Ascending aorta (tissue), 2 donors: ENCODE measurements around the gene ARMCX6. TPM values are rescaled to one million over a fixed set of nuclear protein-coding genes. Genes with fewer than 3 reads are reported as not detected.

Experiments
- DNase-seq, 2 donors: peaks; one replicate each; pipeline ENCODE4 v3.0.0-alpha.2; 2019; ENCODE audit warnings: low spot score in 2 of 2
- H3K27ac ChIP-seq, 2 donors: fragments of 200-600 bp; sonication (generic); one replicate each; pipeline ENCODE4 v1.5.1; 2016 to 2017; ENCODE audit warnings: mild to moderate bottlenecking in 1 of 2
- H3K27me3 ChIP-seq: fragments of 200-600 bp; sonication (generic); one replicate; pipeline ENCODE4 v1.5.1; 2017
- H3K36me3 ChIP-seq, 2 donors: fragments of 200-600 bp; sonication (generic); one replicate each; pipeline ENCODE4 v1.5.1; 2016
- H3K4me1 ChIP-seq, 2 donors: fragments of 200-600 bp; sonication (generic); one replicate each; pipeline ENCODE4 v1.5.1; 2016 to 2017; ENCODE audit warnings: mild to moderate bottlenecking in 1 of 2
- H3K4me3 ChIP-seq, 2 donors: fragments of 200-600 bp; sonication (generic); one replicate each; pipeline ENCODE4 v1.5.1; 2016 to 2017; ENCODE audit warnings: mild to moderate bottlenecking in 1 of 2
- H3K9me3 ChIP-seq, 2 donors: fragments of 200-600 bp; sonication (generic); one replicate each; pipeline ENCODE4 v1.5.1; 2016
- intact Hi-C: fragments of 100-400 bp; cut with DNase I; formaldehyde crosslinking; loops from one replicate; pipeline ENCODE4 v1.15.1; 2023
- total RNA-seq: library from RNA; depleted of rRNA; stranded (reverse); fragments of >200 nt; gene quantifications from one replicate; pipeline ENCODE4 v1.1.0, GENCODE V29; 2016
- TF ChIP-seq, protein P1 (sequence below), 3 experiments: fragments of 200-600 bp in 2 of 3; fragments of 450-650 bp in 1 of 3; sonication (generic) in 2 of 3; IDR thresholded peaks; one replicate each; pipeline ENCODE4 v1.5.1; 2016 to 2019; ENCODE audit warnings: antibody characterized with exemption in 3 of 3, mild to moderate bottlenecking in 1 of 3, moderate library complexity in 1 of 3

The ARMCX6 gene
- 9.4 TPM for total RNA-seq

DNA sequence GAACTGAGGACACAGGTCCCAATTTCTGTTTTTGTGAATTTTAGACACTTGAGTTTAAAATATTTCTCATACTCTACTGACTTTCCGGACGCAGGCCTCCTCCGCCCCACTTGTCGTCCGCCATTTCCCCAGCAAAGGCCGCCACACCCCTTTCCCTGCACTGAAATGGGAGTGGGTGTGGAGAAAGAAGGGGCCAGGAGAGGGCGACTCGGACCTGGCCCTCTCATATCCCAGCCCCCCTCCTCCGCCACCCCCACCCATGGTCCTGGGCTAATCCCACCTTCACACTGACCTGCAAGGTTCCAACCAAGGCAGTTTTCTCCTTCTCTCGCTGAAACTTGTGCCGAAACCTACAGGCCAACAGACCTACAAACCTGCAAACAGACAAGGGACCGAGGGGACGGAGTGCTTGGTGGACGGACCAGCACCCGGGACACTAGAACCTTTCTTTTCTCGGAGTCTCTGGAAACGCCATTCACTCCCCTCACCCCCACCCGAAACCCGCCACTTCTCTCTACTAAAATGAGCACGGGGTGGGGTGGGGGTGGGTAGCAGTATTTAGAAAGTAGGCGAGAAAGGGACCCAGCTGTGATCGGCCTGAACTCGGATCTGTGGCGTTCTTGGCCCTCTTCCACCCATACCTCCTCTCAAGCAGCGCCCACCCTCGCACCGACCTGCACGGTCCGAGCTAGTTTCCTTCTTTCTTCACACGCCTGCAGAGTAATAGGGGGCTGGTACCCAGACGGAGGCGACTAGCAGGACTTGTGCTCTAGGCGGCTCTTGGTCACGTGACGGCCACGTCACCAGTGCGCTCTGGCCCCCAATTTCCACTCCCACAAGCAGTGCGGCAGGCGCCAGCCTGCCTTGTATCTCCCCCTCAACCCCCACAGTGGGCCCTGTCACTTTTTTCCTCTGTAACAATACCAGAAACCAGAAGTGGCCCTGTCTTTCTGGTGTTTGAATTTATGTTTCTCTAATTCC, at the start of gene ARMCX6:
Gene ARMCX6, minus strand, starts transcription at position 790 of the 981 bp plus-strand sequence. CDS start 1,380 bp downstream, outside the sequence.
- no peaks in the 10 kb centered on the region for H3K27me3 ChIP-seq
- no peaks in the 10 kb centered on the region for H3K36me3 ChIP-seq
- TF ChIP-seq, protein P1, sequence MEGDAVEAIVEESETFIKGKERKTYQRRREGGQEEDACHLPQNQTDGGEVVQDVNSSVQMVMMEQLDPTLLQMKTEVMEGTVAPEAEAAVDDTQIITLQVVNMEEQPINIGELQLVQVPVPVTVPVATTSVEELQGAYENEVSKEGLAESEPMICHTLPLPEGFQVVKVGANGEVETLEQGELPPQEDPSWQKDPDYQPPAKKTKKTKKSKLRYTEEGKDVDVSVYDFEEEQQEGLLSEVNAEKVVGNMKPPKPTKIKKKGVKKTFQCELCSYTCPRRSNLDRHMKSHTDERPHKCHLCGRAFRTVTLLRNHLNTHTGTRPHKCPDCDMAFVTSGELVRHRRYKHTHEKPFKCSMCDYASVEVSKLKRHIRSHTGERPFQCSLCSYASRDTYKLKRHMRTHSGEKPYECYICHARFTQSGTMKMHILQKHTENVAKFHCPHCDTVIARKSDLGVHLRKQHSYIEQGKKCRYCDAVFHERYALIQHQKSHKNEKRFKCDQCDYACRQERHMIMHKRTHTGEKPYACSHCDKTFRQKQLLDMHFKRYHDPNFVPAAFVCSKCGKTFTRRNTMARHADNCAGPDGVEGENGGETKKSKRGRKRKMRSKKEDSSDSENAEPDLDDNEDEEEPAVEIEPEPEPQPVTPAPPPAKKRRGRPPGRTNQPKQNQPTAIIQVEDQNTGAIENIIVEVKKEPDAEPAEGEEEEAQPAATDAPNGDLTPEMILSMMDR (IDR thresholded peaks at IDR 0.05) = peak in 2 of 3 experiments; percentile 12 to 54
- no peaks in the 10 kb centered on the region for H3K4me1 ChIP-seq
- peak within 1 kb of the TSS; percentile 61 to 62 for H3K27ac ChIP-seq
- peak; percentile 54 to 88 for DNase-seq
- H3K4me3 ChIP-seq = peak within 1 kb of the TSS; percentile 64 to 69
- no peaks in the 10 kb centered on the region for H3K9me3 ChIP-seq
- intact Hi-C loops = no loop called here

DNA sequence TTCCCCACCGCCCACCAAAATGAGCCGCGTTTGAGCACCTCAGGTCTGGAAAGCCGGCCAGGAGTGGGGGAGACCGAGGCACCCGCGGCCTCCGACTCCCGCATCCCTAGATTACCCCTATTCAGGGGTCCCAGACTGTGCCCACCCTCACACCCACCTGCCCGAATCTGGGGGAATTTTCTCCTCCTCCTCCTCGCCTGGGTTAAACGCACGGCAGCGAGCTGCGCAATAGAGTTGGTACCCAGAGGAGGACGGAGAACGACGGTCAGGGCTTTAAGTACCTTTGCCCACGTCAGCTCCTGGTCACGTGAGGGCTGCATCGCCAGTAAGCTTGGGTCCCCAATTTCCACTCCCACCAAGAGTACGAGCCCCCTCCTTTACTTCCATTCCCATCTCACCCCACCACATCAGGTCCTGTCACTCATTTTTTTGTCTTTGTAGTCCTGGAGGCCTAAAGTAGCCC, 41.8 kb upstream of the ARMCX6 start, which contains the start of gene ARMCX2:
Gene ARMCX2, minus strand, starts transcription at position 250 of the 463 bp plus-strand sequence. CDS start 2,262 bp downstream, outside the sequence.
- peak in 1 of 2 donors; percentile 79 for DNase-seq
- Histone ChIP-seq H3K9me3 (no peaks in the 10 kb centered on the region), H3K36me3 (peaks cover 0 to 11% of the 10 kb centered on the region in 2 donors), H3K4me1 (peaks cover 0 to 3% of the 10 kb centered on the region in 2 donors), H3K27ac (peak within 1 kb of the TSS; percentile 80 to 88), H3K4me3 (peak within 1 kb of the TSS; percentile 64 to 66), H3K27me3 (no peaks in the 10 kb centered on the region)
- intact Hi-C loops = no loop called here
- TF ChIP-seq, protein P1 (IDR thresholded peaks at IDR 0.05) = no peak

DNA sequence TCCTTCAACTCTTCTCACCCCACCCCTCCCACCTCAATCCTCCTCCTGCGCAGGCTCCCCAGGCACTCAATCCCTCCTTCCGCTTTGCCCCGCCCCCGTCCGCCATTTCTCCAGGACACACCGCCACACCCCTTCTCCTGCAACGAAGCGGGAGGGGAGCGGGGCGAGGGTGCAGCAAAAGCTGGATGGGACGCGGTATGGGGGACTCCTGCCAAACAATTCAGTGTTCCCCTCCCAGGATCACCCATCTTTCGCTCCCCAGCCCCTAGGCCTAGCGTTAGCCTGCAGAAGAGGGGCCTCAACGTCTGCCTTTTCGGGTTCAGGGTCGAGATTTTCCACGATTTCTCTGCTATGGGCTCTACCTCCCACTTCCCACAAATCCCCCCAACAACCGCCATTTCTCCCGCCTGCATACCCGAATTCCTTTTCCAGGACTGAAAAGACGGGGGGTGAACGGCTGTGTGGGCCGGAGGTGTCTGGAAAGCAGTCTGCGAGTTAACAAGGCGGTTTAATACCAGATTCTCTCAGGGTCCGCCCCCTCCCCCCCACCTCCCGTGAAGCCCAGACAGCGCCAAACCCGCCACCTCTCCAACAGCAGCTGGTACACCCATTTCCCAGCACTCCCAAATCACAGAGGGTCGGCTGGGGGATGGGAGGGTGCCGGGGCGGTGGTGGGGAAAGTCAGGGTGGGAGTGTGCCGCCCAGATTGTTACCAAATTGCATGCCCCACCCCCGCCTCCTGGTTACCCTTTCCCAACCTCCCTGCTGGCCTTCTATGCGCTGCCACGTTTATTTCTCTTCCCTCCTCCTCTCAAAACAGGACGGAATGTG, 41.1 kb upstream of the ARMCX6 start:
- peak overlapping the region; percentile 64 to 66 for H3K4me3 ChIP-seq
- H3K27ac ChIP-seq = peak overlapping the region; percentile 80 to 88
- intact Hi-C loops = no loop called here
- peak in 1 of 2 donors; percentile 78 for DNase-seq
- H3K36me3 ChIP-seq = peaks cover 0 to 11% of the 10 kb centered on the region in 2 donors
- H3K27me3 ChIP-seq = no peaks in the 10 kb centered on the region
- H3K9me3 ChIP-seq = no peaks in the 10 kb centered on the region
- H3K4me1 ChIP-seq = peaks cover 0 to 3% of the 10 kb centered on the region in 2 donors
- TF ChIP-seq, protein P1 (IDR thresholded peaks at IDR 0.05) = no peak

DNA sequence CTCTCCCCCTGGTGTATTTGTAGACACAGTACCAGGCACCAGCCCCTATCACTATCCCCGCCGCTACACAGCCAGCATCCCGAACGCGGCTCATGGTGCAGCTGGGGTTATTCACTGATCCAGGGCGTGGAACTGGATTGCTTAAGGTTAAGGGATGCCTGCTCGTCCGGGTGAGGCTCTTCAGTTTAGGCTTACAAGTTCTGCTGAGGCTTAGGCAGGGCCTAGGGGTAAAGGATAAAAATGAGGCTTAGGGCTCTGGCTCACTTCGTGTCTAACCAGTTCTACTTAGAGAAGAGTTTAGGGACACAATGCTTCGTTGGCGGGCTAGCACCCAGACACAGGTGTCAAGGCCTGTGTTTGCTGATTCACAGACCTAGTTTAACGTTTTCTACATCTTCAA, 39.7 kb upstream of the ARMCX6 start:
- Histone ChIP-seq H3K9me3 (no peaks in the 10 kb centered on the region), H3K27me3 (no peaks in the 10 kb centered on the region), H3K27ac (no peak overlapping the region), H3K4me3 (no peak overlapping the region), H3K4me1 (peaks cover 0 to 3% of the 10 kb centered on the region in 2 donors), H3K36me3 (peaks cover 0 to 11% of the 10 kb centered on the region in 2 donors)
- DNase-seq = no peak
- intact Hi-C loops = no loop called here
- TF ChIP-seq, protein P1 (IDR thresholded peaks at IDR 0.05) = no peak

DNA sequence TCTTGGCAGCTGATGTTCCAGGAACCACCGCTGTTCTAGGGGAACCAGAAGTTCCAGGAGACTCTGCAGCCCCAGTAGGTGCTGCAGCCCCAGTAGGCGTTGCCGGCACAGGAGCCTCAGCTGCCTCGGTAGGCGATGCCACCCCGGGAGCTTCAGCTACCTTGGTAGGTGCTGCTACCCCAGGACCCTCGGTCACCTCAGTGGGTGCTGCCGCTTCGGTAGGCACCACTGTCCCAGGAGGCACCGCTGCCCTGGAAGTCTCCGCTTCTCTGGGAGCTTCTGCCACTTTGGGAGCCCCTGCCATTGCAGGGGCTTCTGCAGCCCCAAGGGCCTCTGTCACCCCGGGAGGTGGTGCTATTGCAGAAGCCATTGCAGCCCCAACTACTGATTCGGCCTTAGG, 39.0 kb upstream of the ARMCX6 start:
- H3K36me3 ChIP-seq = peaks cover 0 to 11% of the 10 kb centered on the region in 2 donors
- peaks cover 0 to 3% of the 10 kb centered on the region in 2 donors for H3K4me1 ChIP-seq
- no peaks in the 10 kb centered on the region for H3K9me3 ChIP-seq
- H3K27me3 ChIP-seq = no peaks in the 10 kb centered on the region
- no peak overlapping the region for H3K4me3 ChIP-seq
- intact Hi-C loops = no loop called here
- TF ChIP-seq, protein P1 (IDR thresholded peaks at IDR 0.05) = no peak
- DNase-seq = no peak
- no peak overlapping the region for H3K27ac ChIP-seq
